ENCODE measurements around the gene GAS2L2. TPM values are rescaled to one million over a fixed set of nuclear protein-coding genes. Genes with fewer than 3 reads are reported as not detected.
"Not testable (repeated sequence)": the region's sequence is repeated elsewhere in the genome, so short reads cannot be mapped to it uniquely, and the experiment has no call there.

Gene GAS2L2
- total RNA-seq, 4 donors from 2014 or later = not detected

GRCh38 chr17:35764123-35764991, 11.3 kb upstream of the GAS2L2 start:
- H3K9me3 ChIP-seq = no peaks in the 10 kb centered on the region
- H3K4me3 ChIP-seq = peak overlapping the region; percentile 39 to 56 (median 48)
- H3K27ac ChIP-seq = peak overlapping the region; percentile 8 to 88 (median 16)
- peak; percentile 84 to 96 (median 95) for DNase-seq
- H3K27me3 ChIP-seq = no peaks in the 10 kb centered on the region
- peaks cover 0 to 39% (median 2%) of the 10 kb centered on the region in 4 donors for H3K4me1 ChIP-seq
- no peak for TF ChIP-seq POLR2A (IDR thresholded peaks at IDR 0.05)
- TF ChIP-seq, protein P1, sequence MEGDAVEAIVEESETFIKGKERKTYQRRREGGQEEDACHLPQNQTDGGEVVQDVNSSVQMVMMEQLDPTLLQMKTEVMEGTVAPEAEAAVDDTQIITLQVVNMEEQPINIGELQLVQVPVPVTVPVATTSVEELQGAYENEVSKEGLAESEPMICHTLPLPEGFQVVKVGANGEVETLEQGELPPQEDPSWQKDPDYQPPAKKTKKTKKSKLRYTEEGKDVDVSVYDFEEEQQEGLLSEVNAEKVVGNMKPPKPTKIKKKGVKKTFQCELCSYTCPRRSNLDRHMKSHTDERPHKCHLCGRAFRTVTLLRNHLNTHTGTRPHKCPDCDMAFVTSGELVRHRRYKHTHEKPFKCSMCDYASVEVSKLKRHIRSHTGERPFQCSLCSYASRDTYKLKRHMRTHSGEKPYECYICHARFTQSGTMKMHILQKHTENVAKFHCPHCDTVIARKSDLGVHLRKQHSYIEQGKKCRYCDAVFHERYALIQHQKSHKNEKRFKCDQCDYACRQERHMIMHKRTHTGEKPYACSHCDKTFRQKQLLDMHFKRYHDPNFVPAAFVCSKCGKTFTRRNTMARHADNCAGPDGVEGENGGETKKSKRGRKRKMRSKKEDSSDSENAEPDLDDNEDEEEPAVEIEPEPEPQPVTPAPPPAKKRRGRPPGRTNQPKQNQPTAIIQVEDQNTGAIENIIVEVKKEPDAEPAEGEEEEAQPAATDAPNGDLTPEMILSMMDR (IDR thresholded peaks at IDR 0.05) = peak; percentile 83 to 100 (median 96)
- H3K36me3 ChIP-seq = no peaks in the 10 kb centered on the region

GRCh38 chr17:35763767-35764122, 10.7 kb upstream of the GAS2L2 start:
- Histone ChIP-seq H3K4me3 (peak overlapping the region; percentile 39 to 56 (median 48)), H3K36me3 (no peaks in the 10 kb centered on the region), H3K27ac (peak overlapping the region in 2 of 4 donors; percentile 20 to 88), H3K9me3 (no peaks in the 10 kb centered on the region), H3K27me3 (no peaks in the 10 kb centered on the region), H3K4me1 (peaks cover 0 to 35% (median 1%) of the 10 kb centered on the region in 4 donors)
- TF ChIP-seq POLR2A (IDR thresholded peaks at IDR 0.05) = no peak
- DNase-seq = no peak

- peaks cover 0 to 19% (median 1%) of the 10 kb centered on the region in 4 donors for H3K4me1 ChIP-seq
- H3K27ac ChIP-seq = no peak overlapping the region
- no peak for DNase-seq
- no peaks in the 10 kb centered on the region for H3K36me3 ChIP-seq
- no peaks in the 10 kb centered on the region for H3K27me3 ChIP-seq
- H3K4me3 ChIP-seq = no peak overlapping the region
- H3K9me3 ChIP-seq = no peaks in the 10 kb centered on the region
- TF ChIP-seq, protein P1 (IDR thresholded peaks at IDR 0.05) = no peak
- TF ChIP-seq POLR2A (IDR thresholded peaks at IDR 0.05) = no peak
These were observed 8.6 kb upstream of the GAS2L2 start for GRCh38 chr17:35761601-35762000.

DNA sequence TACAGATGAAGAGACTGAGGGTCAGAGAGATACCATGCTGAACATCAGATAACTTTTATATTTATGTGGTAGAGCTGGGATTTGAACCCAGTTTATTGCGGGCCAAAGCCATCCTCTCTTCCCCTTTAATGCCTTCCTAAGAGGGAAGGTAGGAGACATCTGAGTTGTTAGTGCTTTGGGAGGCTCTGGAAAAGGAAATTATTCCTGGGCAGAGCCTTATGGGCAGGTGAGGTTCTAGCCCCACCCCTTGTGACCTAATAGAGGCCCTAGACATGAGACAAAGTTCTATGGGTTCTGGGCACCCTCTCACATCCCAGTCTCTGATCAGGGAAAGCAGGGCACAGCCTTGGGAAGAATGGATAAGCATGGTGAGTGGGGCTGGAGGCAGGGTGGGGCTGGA, 7.5 kb upstream of the GAS2L2 start, which contains the start of gene C17orf50:
TSS of gene C17orf50 (plus strand) at position 301 of the 400 bp plus-strand sequence. CDS start at position 356, 55 bp downstream.
- Histone ChIP-seq H3K4me1 (peaks cover 0 to 19% (median 1%) of the 10 kb centered on the region in 4 donors), H3K9me3 (no peaks in the 10 kb centered on the region), H3K36me3 (no peaks in the 10 kb centered on the region), H3K4me3 (no peak within 1 kb of the TSS), H3K27me3 (no peaks in the 10 kb centered on the region), H3K27ac (no peak within 1 kb of the TSS)
- TF ChIP-seq POLR2A (IDR thresholded peaks at IDR 0.05) = no peak
- TF ChIP-seq, protein P1 (IDR thresholded peaks at IDR 0.05) = no peak
- no peak for DNase-seq

DNA sequence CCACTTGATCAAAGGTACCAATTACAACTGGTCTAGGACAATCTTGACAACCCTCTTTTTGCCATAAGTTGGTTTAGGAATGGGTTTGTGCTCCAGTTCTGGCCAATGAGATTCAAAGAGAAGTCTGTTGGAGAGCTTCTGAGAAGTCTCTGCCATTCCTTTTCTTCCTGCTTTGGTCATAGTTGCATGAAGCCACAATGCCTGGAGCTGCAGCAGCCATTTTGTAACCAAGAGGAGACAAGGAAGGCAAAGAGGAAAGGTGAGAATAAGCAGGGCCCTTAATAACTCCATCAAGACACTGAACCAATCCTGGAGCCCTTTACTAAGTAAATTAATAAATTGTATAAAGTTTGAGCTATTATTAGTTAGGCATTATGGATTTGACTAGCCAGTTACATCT, 4.2 kb upstream of the GAS2L2 start:
- no peak for TF ChIP-seq POLR2A (IDR thresholded peaks at IDR 0.05)
- TF ChIP-seq, protein P1 (IDR thresholded peaks at IDR 0.05) = no peak
- Histone ChIP-seq H3K36me3 (no peaks in the 10 kb centered on the region), H3K4me1 (no peaks in the 10 kb centered on the region), H3K4me3 (no peak overlapping the region), H3K27me3 (no peaks in the 10 kb centered on the region), H3K9me3 (no peaks in the 10 kb centered on the region), H3K27ac (no peak overlapping the region)
- no peak for DNase-seq

DNA sequence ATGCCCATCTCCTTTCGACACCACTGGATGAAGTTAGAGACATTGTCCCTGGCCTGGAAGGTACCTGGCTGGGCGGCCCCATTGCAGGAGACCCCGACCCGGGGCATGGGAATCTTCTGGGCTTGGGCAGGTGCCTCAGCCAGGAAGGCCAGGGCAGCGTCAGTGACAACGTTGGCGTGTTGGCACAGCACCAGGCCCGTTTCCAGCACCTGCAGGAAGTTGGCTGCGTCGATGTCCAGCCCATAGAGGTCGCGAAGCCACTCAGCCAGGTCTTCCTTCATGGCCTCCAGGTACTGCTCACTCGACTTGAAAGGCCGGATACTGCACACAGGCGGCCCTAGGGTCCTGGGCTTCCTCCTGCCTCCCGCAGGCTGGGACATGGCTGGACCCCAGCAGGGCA, 568 bp downstream of the GAS2L2 start:
- peaks cover 0 to 4% of the 10 kb centered on the region in 2 donors for H3K27me3 ChIP-seq
- H3K36me3 ChIP-seq = no peaks in the 10 kb centered on the region
- no peak overlapping the region for H3K4me3 ChIP-seq
- TF ChIP-seq POLR2A (IDR thresholded peaks at IDR 0.05) = no peak
- TF ChIP-seq, protein P1 (IDR thresholded peaks at IDR 0.05) = no peak
- no peak overlapping the region for H3K27ac ChIP-seq
- peaks cover 0 to 17% (median 2%) of the 10 kb centered on the region in 4 donors for H3K4me1 ChIP-seq
- H3K9me3 ChIP-seq = no peaks in the 10 kb centered on the region
- no peak for DNase-seq

- not testable (repeated sequence) for H3K27ac ChIP-seq, H3K27me3 ChIP-seq, H3K4me3 ChIP-seq, H3K9me3 ChIP-seq, H3K36me3 ChIP-seq, DNase-seq
- peaks cover 0 to 20% (median 2%) of the 10 kb centered on the region in 4 donors for H3K4me1 ChIP-seq
These were observed 1.5 kb downstream of the GAS2L2 start for GRCh38 chr17:35751541-35751940.
